Measurements from ENCODE around the gene CFAP61.

DNA sequence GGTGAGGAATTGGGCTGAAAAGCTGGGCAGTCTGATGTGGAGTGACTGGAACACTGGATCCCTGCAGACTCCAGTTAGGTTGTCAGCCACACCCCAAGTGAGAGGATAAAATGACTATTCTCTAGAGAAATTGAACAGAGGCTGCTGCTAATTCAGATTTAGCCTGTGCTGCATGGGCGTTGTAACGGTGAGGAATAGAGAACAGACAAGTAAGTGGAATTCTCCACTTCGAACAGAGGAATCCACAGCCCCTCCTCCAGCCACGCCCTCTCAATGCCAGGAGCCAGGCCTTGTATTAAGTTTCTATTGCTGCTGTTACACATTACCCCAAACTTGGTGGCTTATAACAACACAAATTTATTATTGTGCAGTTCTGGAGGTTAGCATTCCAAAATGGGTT lies 109.3 kb downstream of the CFAP61 start:
- TF ChIP-seq GATA3 (IDR thresholded peaks at IDR 0.05; ENCODE audit: low read depth, low read length), result no peak
- TF ChIP-seq GATA2 (IDR thresholded peaks at IDR 0.05; ENCODE audit: low read depth, low read length), result no peak

Data from SH-SY5Y (cell line).